HEK293 (cell line): Measurements from ENCODE around the gene GDAP1L1.

Experiments
- KLF8 ChIP-seq: fragments of 450-650 bp; formaldehyde crosslinking; IDR thresholded peaks from 2 replicates; pipeline ENCODE4 v1.5.1; 2016; ENCODE audit warnings: missing biosample characterization, missing genetic modification characterization
- TCF7L2 ChIP-seq: IDR thresholded peaks from 2 replicates; pipeline ENCODE4 v1.6.1; 2011; ENCODE audit warnings: low read depth, mild to moderate bottlenecking, inconsistent platforms, low read length, moderate library complexity, borderline replicate concordance
- ZFP3 ChIP-seq: fragments of 450-650 bp; formaldehyde crosslinking; IDR thresholded peaks from 2 replicates; pipeline ENCODE4 v1.5.1; 2016; ENCODE audit warnings: low read depth, missing biosample characterization, missing genetic modification characterization
- ZNF266 ChIP-seq: fragments of 450-650 bp; formaldehyde crosslinking; IDR thresholded peaks from 2 replicates; pipeline ENCODE4 v1.5.1; 2016; ENCODE audit warnings: missing biosample characterization, missing genetic modification characterization, low read depth
- ZNF311 ChIP-seq: fragments of 450-650 bp; formaldehyde crosslinking; IDR thresholded peaks from 2 replicates; pipeline ENCODE4 v1.5.1; 2017; ENCODE audit warnings: missing biosample characterization, missing genetic modification characterization, borderline replicate concordance
- ZNF830 ChIP-seq: fragments of 450-650 bp; IDR thresholded peaks from 2 replicates; pipeline ENCODE4 v1.5.0; 2018; ENCODE audit warnings: missing biosample characterization, missing genetic modification characterization, low read depth, mild to moderate bottlenecking, moderate library complexity
- ZNF837 ChIP-seq: fragments of 450-650 bp; formaldehyde crosslinking; IDR thresholded peaks from 2 replicates; pipeline ENCODE4 v1.5.1; 2016; ENCODE audit warnings: missing biosample characterization, missing genetic modification characterization
- TF ChIP-seq, protein P1 (sequence below): fragments of 450-650 bp; formaldehyde crosslinking; IDR thresholded peaks from 2 replicates; pipeline ENCODE4 v1.5.1; 2016; ENCODE audit warnings: missing biosample characterization, missing genetic modification characterization
- TF ChIP-seq, protein P2 (sequence below): fragments of 450-650 bp; formaldehyde crosslinking; optimal IDR thresholded peaks from 2 replicates; pipeline ENCODE3; 2016; ENCODE audit warnings: missing biosample characterization, mild to moderate bottlenecking, missing genetic modification characterization
- TF ChIP-seq, protein P3 (sequence below): fragments of 450-650 bp; formaldehyde crosslinking; IDR thresholded peaks from 2 replicates; pipeline ENCODE4 v1.5.1; 2016; ENCODE audit warnings: missing biosample characterization, missing genetic modification characterization

DNA sequence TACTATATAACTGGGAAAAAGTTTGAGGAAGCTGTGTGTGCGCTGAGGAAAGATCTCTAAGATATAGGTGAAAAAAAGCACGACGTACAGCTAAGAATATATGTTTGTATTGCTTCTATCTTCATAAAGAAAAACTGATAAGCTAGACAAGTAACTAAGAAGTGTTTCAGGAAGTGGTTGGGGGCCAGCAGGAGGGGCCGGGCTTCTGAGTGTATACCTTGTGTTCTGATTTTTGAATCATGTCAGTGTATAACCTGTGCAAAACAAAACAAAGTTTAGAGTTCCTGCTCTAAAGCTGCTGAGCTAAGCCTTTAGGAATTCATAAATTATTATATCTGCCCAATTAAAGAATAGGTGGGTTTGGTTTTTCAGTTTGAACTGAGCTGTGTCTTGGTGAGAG lies 28.7 kb upstream of the GDAP1L1 start:
- TF ChIP-seq, protein P1, sequence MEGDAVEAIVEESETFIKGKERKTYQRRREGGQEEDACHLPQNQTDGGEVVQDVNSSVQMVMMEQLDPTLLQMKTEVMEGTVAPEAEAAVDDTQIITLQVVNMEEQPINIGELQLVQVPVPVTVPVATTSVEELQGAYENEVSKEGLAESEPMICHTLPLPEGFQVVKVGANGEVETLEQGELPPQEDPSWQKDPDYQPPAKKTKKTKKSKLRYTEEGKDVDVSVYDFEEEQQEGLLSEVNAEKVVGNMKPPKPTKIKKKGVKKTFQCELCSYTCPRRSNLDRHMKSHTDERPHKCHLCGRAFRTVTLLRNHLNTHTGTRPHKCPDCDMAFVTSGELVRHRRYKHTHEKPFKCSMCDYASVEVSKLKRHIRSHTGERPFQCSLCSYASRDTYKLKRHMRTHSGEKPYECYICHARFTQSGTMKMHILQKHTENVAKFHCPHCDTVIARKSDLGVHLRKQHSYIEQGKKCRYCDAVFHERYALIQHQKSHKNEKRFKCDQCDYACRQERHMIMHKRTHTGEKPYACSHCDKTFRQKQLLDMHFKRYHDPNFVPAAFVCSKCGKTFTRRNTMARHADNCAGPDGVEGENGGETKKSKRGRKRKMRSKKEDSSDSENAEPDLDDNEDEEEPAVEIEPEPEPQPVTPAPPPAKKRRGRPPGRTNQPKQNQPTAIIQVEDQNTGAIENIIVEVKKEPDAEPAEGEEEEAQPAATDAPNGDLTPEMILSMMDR: no peak
- TF ChIP-seq, protein P2, sequence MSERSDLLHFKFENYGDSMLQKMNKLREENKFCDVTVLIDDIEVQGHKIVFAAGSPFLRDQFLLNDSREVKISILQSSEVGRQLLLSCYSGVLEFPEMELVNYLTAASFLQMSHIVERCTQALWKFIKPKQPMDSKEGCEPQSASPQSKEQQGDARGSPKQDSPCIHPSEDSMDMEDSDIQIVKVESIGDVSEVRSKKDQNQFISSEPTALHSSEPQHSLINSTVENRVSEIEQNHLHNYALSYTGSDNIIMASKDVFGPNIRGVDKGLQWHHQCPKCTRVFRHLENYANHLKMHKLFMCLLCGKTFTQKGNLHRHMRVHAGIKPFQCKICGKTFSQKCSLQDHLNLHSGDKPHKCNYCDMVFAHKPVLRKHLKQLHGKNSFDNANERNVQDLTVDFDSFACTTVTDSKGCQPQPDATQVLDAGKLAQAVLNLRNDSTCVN: no peak
- TF ChIP-seq ZFP3 (tag by site-specific recombination): no peak
- no peak for TF ChIP-seq KLF8 (tag by site-specific recombination)
- TF ChIP-seq ZNF311 (tag by site-specific recombination): no peak
- TF ChIP-seq ZNF266: no peak
- TF ChIP-seq, protein P3, sequence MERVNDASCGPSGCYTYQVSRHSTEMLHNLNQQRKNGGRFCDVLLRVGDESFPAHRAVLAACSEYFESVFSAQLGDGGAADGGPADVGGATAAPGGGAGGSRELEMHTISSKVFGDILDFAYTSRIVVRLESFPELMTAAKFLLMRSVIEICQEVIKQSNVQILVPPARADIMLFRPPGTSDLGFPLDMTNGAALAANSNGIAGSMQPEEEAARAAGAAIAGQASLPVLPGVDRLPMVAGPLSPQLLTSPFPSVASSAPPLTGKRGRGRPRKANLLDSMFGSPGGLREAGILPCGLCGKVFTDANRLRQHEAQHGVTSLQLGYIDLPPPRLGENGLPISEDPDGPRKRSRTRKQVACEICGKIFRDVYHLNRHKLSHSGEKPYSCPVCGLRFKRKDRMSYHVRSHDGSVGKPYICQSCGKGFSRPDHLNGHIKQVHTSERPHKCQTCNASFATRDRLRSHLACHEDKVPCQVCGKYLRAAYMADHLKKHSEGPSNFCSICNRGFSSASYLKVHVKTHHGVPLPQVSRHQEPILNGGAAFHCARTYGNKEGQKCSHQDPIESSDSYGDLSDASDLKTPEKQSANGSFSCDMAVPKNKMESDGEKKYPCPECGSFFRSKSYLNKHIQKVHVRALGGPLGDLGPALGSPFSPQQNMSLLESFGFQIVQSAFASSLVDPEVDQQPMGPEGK (tag by site-specific recombination): no peak
- TF ChIP-seq TCF7L2: no peak
- no peak for TF ChIP-seq ZNF837 (tag by site-specific recombination)
- no peak for TF ChIP-seq ZNF830
